GM19351 (cell line): ENCODE results near the gene KSR1.

Experiments used
- ATAC-seq: cut with Tn5 transposase; IDR thresholded peaks from one replicate; pipeline ENCODE4 v1.9.1; 2021; ENCODE audit warnings: mild to moderate bottlenecking, moderate library complexity; ENCODE audit not compliant: unreplicated experiment

KSR1 gene

DNA sequence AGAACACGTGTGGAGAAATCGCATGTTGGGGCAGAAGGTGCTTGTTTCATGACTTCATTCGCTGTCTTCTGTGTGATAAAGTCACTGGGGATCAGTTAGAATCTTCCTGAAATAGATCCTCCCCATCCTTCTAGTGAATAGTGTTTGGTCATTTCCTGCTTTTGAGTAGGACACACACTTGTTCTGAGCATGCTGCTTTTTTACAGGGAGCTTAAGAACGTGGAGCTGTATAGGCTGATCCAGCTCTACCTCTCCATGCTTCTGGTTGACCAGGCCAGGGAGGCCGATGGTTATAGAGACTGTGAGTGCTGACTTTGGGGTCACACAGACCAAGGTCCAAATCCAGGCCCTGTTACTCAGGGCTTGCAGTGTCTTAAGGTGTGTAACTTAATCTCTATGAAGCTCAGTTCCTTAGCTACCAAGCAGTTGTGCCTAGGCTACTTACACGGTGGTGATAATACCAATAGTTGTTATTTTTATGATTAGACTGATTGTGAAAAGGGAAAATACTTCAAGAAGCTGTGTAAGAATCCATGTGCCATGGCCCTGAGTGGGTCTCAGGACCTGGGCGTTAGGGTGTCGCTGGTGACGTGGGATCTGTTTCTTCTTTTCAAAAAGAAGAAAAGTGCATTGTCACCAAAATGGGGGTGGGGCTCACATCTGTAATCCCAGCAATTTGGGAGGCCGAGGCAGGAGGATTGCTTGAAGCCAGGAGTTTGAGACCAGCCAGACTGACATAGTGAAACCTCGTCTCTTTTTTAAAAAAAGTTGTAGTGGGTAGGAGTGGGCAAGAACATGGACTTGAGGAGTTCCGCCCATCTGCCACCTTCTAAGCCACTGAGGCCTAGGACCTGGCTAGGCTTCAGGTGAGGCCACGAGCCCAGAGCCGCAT, 110.7 kb downstream of the KSR1 start:
- ATAC-seq, result no peak

DNA sequence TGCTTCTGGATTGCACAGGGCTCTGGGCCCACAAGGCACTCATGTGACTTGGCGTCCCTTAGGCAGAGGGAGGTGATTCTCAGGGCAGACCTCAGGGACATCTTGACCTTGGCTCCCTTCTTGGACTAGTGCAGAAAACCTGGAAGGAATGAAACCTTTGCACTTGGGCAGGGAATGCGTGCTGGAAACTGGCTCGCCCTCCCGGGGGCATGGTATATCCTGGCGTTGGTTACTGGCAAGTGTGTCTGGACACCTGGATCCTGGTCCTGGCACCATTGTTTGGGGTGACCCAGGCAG, 111.3 kb downstream of the KSR1 start:
- no peak for ATAC-seq

DNA sequence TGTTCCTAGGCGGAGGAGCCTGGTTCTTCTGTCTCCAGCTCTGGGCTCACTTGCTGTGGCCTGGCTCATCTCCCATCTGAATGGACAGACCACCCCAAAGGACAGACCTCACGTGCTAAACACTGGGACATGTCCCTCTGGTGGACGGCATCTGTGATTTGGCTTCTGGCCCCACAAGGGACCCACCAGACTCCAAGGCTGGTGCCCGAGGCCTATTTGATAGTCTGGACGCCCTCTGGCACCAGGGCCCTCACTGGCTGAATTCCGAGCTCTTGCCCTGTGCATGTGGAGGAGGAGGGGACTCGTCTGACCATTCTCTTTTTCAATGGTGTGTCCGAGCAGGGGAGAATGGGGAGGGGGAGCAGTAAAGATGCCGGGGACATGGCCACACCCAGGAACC, 112.0 kb downstream of the KSR1 start:
- ATAC-seq, result no peak

DNA sequence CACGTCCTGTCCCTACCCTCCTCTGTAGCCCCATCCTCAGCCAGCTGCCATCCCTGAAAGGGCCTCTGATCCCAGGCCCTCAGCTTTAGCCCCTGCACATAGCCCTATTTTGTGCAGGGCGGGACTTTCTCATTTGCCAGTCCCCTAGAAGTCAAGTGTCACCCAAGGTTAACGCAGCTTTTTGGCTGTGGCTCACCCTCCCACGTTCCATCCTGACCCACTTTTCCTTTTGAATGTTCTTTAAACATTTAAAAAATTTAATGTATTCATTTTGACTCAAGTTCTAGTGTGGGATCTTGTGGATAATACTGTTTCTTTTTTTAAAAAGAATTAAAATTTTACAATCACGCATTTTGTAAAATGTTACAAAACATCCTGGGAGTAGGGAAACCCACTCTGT, 112.6 kb downstream of the KSR1 start:
- ATAC-seq, result no peak

DNA sequence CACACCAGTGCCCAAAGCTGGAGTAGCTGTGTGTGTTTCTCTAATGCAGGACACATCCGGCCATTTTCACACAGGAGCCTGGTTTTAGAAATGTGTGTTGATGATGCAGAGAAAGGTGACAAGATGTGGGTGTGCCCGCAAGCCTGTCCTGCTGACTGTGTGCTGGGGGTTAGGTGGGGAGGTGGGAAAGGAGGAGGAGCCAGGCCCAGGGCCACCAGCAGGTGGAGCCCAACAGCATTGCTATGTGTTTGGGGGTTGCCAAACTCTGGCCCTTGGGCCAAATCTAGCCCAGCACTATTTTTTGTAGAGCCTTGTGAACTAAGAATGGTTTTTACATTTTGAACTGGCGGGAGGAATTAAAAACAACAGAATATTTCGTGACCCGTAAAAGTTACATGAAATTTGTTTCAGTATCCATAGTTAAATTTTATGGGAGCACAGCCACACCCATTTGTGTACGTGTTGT, 113.0 kb downstream of the KSR1 start:
- peak; percentile 82 for ATAC-seq

DNA sequence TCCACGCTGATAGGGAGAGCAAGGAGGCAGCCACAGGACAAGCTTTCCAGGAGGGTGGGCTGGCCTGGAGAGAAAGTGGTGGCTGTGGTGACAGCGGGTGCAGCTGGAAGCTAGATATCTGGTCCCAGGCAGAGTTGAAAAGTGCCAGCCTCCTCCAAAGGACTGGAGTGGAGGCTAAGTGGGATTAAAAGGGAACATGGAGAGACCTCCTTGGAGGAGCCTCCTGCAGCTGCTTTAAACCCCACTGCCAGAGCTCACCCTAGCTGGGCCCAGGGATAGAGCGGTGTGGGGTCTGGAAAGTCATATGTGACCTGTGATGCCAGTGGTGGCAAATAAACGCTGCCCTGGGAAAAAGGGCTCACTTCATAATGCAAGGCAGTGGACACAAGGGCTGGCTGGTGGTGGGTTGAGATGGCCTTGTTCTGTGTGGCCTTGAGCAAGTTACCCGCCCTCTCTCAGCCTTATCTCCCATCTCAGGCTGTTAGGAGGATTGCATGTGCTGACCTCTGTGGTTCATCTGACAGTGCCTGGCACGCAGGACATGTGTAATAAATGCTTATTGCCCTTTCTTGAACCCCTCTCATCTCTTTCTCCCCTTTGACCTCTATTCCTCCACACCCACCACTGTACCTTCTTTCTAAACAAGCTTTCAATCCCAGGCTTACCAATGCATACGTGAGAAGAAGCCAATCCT, 113.8 kb downstream of the KSR1 start:
- ATAC-seq, result no peak

DNA sequence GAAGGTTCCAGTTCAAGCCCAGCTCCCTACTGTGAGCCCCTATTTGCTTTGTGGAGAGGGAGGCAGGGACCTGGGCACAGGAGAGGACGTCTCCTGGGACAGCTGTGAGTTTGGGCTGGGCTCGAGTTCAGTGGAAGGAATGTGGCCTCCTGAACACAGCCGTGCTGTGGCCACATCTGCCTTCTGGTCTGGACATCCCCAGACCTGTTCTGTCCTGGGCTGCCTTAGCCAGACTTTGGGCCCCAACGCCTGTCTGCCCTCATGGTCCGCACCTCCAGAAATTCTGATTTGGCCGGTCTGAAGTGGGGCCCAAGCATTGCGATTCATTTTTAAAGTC, 114.3 kb downstream of the KSR1 start:
- no peak for ATAC-seq

DNA sequence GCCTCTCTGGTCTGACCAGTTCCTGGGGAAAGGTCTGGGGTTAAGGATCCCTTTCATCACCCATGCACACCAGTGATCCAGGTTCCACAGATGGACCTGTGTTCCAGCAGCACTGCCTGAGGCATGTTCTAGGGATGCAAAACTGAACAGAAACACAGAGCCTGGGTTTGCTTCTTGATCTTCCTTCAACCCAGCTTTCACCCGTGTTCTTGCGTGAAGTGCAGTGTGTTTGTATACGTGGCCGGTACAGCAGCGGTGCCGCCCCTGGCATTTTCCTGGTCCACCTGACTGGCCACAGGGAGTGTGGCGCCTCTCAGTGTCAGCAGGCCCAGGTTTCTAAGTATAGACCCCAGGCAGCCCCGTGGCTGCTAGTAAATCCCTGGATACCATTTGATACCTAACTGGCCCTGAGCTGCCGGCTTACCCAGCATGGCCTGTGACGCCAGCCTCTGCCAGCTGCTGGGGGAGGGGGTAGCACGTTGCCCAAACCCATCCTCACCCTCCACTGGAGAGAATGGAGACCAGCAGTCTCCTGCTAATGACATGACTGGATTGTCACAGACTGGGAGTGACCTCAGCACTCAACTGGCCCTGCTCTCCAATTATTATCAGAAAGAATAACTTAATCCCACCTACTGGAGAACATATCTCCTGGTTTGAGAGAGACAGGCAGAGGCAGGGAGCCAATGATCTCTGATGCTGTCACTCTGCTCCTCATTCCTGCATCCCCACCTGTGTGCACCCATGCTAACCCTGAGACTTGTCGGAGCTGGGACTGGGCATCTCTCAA, 115.5 kb downstream of the KSR1 start:
- no peak for ATAC-seq

DNA sequence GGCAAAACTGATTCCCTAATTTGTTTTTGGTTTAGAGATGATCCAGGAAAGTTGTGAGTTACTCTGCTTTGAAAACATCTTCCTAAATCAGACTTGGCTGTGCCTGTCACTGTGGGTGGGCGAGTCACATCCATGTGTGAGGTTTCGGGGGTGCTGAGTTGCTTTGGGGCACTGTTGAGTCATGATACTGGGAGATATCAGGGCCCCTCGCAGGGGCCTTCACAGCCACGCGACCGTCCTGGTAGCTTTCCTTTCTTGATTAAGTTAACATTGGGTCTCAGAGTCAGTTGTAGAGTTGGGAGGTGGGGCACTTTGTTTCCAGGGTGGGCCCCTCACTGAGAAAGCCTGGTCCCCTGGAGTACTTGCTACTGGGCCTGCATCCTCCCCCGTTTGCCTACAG, 116.4 kb downstream of the KSR1 start:
- ATAC-seq, result no peak

DNA sequence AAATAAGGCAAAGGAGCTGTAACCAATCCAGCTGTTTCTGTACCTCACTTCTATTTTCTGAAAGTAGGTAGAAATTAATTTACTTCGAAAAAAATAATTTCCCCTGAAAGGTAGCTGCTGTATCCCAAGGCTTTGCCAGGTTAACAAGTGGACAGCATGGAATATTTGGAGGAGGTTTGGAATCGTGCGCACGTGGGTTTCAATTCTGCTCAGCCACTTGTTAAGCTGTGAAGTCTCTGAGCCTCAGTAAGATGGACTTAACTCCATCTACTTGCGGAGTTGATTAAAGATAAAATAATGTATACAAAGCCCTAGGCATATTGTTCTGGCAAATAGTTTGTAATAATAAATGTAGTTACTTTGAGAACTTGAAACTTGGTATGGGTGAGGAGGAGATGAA, 117.3 kb downstream of the KSR1 start:
- ATAC-seq, result no peak

DNA sequence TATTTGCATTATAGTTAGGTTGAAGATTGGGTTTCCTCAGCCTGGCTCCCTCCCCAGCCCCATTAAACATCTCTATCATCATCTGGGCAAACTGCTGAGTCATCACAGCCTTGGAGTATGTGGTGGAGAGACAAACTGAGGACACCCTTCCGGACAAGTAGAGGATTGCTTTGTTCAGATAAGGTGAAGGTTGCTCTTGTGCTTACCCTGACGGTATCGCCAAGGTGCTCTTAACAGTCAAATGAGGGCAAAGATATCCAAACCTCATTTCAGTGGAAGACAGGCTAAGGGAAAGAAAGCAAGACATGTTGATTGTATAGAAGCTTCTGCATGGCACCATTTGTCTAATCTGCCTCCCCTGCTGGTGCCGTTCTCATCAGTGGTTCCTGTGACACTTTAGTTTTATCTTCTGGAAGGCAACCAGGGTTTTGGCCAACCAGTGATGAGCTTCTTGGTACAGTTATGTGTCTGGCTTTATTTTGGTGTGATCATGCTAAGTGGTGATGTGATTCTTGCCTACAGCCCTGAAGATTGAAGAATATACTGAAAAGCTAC, 117.8 kb downstream of the KSR1 start:
- no peak for ATAC-seq

DNA sequence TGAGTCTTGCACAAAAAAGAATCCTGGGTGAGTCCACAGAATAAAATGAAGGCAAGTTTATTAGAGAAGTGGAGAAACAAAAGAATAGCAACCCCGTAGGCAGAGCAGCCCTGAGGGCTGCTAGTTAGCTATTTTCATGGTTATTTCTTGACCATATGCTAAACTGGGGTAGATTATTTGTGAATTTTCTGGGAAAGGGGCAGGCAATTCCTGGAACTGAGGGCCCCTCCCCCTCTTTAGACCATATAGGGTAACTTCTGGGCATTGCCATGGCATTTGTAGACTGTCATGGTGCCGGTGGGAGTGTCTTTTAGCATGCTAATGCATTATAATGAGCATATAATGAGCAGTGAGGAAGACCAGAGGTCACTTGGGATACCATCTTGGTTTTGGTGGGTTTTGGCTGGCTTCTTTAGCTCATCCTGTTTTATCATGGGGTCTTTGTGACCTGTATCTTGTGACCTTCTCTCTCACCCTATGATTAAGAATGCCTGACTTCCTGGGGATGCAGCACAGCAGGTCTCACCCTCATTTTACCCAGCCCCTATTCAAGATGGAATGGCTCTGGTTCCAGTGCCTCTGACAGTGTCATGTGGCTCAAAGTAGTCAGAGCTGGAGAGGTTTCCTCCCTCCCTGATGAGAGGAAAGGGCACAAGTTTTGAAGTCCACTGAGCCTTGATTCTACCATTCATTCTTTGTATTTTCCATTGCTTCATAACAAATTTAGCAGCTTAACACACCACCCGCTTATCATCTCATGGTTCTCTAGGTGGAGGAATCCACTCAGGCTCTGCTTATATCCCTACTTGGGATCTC, 119.1 kb downstream of the KSR1 start:
- no peak for ATAC-seq

DNA sequence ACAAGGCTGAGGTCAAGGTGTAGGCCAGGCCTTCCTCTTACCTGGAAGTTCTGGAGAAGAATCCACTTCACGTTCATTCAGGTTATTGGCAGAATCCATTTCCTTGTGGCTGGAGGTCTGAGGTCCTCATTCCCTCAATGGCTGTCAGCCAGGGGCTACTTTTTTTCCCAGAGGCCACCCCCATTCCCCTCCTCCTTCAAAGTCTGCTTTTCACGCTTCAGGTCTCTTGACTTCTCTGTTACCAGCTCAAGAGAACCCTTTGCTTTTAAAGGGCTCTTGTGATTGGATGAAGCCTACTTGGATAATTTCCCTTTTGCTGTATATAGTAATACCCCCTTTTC, 119.6 kb downstream of the KSR1 start:
- ATAC-seq, result no peak

DNA sequence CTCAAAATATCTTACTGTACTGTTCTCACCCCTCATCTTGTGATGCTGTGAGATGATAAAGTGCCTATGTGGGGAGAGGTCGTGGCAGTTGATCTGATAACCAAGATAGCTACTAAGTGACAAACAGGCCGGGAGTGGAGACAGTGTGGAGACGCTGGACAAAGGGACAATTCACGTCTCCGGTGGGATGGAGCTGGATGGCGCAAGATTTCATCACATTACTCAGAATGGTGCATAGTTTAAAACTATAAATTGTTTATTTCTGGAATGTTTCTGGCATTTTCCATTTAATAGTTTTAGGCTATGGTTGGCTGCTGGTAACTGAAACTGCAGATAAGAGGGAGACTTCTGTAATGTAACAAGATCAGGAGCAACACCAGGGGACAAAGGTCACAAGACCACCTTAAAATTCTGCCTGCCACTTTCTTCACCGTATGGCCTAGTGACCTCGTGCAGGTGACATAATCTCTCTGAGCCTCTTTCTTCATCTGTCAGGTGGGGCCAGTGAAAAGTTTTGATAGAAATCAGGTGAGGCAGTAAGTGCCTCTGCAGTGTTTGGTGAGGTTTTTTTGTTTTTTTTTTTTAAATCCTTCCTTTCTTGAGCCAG, 120.3 kb downstream of the KSR1 start:
- ATAC-seq, result no peak

DNA sequence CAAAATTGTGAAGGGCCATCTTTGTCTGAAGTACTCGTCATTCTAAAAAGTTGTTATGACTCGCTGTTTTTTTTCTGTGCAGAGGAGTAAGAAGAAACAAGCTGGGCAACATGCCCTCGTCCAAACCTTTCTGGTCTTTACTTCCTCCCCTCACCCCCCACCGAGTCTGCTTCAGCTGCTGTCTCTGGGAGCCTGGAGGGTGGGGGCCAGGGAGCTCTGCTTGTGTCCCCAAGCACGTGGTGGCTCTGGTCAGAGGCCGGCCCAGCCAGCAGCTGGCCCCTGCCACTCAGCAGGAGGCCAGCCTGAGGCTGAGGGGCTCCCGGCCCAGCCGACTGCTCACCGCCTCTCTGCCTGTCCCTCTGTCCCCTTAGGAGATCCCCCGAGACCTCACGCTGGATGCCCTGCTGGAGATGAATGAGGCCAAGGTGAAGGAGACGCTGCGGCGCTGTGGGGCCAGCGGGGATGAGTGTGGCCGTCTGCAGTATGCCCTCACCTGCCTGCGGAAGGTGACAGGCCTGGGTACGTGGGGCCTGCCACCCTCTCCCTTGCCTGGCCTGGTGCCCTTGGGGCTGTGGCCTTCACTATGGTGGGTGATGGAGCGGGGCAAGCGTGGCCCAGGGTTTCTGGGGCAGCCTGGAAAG, 121.0 kb downstream of the KSR1 start:
- ATAC-seq, result no peak

DNA sequence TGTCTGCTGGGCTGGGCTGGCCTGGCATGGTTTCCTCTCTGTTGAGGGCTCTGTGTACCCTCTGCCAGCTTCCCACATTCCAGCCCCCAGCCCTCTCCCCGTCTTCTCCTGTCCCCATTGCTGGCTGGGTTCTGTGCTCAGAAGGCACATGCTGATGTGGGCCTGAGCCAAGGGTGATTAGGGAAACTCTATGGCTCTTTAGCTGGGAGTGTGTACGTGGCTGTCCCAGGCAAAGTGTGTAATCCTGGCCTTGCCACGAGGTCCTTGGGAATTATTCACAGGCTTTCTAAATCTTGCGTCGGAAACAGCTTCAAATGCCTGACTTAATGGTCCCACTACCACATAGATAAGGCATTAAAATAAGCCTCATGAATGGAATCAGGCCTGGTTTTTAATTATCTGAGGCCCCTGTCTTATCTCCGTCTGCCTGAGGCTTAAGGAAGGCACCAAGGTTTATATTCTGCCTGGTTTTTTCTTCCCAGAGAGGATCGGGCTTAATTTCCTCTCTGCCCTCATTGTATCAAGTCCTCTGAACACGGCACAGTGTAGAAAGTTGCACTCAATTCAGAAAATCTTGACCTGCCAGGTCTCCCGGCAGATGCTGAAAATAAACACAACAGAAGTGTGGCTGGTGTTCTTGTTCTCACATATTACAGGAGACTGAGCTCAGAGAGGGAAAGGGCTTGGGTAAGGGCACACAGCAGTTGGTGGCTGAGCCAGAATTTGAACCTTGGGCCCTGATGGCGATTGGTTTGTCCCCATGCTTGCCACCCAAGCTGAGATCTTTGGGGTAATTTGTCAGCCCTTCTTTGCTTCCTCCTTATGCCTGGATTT, 121.9 kb downstream of the KSR1 start:
- ATAC-seq, result no peak

DNA sequence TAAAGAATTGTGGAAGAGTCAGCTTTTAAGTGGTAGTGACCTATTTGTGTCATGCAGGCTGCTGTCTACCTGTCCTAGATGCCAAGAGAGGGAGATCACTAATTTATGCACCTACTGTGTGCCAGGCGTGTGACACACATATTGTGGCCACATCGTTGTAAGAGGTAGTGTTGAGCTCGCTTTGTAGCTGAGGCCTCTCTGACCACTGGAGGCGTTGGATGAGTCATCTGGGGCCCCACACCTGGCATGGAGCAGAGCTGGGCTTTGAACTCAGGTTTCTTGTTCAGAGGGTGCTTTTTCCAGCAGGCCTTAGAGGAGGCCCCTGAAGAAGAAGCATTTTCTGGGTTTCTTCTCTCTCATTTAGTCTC, 122.5 kb downstream of the KSR1 start:
- ATAC-seq, result peak; percentile 94

DNA sequence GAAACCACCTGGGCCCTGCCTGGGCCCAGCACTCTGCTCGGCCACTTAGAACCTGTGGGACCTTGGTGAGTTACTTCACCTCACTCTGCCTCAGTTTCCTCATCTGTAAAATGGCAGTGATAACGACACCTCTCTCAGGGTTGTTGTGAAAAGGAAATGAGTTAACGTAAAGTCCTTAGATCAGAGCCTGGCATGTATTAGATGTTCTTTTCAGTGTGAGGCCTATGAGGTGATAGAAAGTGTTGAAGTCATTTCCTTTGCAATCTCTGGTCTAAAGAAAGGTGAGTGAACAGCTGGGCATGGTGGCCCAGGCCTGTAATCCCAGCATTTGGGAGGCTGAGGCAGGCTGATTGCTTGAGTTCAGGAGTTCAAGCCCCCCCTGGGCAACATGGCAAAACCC, 123.1 kb downstream of the KSR1 start:
- peak; percentile 41 for ATAC-seq

DNA sequence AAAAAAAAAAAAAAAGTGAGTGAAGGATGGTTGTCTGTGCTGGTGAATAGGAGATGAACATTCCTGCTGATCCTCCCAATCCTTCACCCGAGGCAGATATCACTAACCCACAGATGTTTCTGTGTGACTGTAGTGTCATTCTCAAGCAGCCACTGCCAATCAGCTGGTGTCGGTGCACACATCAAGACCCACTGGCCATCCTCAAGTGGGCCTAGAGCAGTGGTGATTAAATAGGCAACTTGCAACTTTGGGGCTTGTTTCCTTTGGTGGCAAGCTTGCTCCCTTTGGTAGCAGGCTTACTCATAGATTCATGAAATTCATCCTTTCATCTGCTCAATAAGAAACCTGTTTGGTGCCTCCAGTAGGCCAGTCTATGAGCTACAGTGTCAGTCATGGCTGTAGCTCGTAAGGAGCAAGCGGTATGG, 123.7 kb downstream of the KSR1 start:
- no peak for ATAC-seq
